Middle frontal gyrus (tissue), 1 donor: ENCODE data around the gene RARRES2.

Experiments used
- DNase-seq: peaks from one replicate; pipeline ENCODE4 v3.0.0-alpha.2; 2015; ENCODE audit warnings: low spot score; ENCODE audit errors: extremely low spot score

The RARRES2 gene

GRCh38 chr7:150338166-150338829 lies 3.1 kb downstream of the RARRES2 start:
- DNase-seq = no peak

DNA sequence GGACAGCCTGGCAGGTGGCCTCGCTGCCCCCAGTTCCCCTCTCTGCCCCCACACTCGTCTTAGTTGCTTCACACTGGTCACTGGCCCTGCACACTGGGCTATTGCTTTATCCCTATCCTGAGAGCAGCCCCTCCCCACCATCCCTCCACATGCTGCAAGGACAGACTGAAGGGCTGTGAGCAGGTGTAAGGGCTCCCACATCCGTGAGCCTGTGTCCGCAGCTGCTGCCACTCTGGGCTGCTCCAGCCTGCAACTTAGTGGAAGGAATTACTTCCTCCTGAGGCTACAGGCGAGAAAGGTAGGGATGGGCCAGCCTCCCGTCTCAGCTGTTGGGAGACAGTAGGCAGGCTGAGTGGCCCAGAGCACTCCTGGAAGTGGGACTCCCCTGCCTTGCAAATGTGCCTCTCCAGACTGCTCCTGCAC lies 3.8 kb downstream of the RARRES2 start:
- DNase-seq = no peak

DNA sequence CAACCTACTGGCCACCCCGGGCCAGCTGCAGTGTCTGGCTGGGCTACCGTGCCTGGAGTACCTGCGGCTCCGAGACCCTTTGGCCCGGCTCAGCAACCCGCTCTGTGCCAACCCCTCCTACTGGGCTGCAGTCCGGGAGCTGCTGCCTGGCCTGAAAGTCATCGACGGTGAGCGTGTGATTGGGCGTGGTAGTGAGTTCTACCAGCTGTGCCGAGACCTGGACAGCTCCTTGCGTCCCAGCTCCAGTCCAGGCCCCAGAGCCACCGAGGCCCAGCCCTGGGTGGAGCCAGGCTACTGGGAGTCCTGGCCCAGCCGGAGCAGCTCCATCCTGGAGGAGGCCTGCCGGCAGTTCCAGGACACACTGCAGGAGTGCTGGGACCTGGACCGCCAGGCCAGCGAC lies 4.2 kb downstream of the RARRES2 start:
- no peak for DNase-seq

DNA sequence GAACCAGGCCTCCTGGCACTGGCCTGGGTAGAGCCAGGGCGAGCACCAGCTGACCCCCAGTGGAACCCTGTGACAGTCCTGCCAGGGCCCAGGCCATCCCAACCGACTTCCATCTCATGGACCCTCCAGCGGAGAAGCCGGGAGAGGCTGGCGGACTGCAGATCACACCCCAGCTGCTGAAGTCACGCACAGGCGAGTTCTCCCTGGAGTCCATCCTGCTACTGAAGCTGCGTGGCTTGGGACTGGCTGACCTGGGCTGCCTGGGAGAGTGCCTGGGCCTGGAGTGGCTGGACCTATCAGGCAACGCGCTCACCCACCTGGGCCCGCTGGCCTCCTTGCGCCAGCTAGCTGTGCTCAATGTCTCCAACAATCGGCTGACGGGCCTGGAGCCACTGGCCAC lies 4.7 kb downstream of the RARRES2 start:
- no peak for DNase-seq

DNA sequence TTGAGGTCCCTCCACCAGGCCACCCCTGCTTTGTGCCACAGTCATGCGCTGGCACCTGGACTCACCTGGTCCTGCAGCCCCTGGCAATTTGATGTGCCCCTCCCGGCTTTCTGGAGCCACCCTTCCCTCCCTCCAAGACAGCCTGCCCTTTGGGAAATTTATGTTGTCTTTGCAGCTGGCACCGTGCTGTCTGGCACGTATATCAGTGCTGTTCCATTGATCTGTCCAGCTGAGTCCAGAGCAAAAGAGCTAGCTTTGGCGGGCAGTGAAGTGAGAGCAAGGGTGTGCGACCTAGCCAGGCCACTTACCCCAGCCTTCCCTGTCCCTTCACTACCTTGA lies 5.7 kb downstream of the RARRES2 start:
- no peak for DNase-seq

- DNase-seq = no peak
Observed at GRCh38 chr7:150335108-150335773, 6.2 kb downstream of the RARRES2 start.

DNA sequence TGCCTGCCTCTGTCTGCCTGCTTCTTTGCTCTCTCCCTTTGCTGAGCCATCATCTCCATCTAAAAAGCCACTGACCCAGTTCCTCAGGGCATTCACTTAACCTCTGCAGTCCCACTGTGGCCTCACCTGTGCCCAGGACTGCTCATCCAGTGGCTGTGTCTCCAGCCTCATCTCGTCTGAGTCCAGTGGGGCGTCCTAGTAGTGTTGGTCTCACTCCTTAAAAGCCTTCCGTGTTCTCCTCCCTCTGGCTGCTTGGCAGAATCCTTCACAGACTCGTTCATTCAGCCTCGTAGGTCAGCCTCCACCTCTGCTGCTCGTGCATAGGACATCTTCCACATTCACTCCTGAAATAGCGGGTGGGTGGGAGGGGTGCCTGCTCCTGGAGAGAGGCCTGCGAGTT lies 7.3 kb downstream of the RARRES2 start:
- no peak for DNase-seq

DNA sequence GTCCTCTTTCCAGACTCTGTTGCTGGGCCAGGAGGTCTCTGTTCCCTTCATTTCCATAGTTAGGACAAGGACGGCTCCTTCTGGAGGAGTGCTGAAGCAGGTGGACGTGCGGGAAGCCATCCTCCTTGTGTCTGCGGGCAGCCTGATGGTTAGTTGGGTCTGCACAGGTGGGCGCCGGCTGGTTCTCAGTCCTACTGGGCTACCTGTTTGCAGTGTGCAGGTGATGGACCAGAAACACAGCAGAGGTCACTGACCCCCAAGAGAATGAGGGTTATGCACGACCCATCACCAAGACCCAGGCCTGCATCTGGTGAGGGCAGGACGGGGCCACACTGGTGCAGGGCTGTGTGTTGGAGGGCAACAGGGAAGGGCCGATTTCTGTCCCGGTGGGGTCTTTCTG lies 7.8 kb downstream of the RARRES2 start:
- no peak for DNase-seq

DNA sequence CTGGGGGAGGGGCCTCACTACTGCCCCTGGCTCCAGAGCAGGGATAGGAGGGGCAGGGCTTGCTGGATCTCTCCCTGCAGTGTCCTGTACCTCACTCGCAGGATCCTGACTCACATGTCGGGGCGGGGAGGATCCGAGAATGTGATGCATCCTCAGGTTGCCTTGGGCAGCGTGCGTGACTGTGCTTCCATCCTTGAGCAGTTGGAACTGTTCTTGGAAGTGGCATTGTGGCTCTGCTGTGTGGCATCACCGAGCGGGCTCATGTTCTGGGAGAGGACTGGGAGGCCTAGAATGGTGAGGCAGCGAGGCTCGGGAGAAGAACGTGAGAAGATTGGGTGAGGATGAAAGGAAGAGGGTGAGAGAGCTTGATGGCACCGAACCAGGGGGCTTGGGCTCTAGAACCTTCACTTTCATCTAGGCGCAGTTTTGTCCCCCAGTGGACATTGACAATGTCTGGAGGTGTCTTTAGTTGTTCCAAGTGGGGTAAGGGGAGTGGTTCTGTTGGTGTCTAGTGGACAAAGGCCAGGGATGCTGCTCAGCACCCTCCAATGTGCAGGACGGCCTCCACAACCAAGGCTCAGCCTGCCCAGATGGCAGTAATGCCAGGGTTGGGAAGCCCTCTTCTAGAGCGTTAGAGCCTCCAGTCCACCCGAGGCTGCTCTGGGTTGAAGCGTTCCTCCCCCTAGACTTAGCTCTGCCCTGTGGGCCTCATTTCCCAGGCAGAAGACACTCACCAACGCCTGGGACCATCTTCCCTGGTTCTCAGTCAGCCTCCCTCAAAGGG lies 8.4 kb downstream of the RARRES2 start:
- no peak for DNase-seq

DNA sequence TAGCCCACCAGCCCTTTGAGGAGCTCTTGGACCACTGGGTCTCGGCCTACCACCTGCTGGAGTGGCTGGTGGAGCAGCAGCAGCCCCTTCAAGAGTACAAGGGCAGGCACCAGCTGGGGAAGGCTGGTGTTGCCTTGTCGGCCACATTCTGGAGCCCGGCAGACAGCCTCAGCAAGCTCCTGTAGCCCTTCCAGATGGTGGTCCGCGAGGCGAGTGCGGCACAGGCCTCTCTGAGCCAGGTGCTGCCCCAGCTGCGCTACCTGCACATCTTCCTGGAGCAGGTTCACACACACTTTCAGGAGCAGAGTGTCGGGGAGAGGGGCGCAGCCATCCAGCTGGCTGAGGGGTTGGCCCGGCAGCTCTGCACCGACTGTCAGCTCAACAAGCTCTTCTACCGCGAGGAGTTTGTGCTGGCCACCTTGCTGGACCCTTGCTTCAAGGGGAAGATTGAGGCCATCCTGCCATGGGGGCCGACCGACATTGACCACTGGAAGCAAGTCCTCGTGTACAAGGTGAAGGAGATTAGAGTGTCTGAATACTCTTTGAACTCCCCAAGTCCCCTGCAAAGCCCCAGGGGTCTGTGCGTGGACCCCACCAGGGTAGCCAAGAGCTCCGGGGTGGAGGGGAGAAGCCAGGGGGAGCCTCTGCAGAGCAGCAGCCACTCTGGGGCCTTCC lies 11.1 kb downstream of the RARRES2 start:
- DNase-seq = no peak

GRCh38 chr7:150329331-150330120 lies 11.9 kb downstream of the RARRES2 start:
- no peak for DNase-seq

- no peak for DNase-seq
Observed at GRCh38 chr7:150327308-150327707, 14.1 kb downstream of the RARRES2 start.

DNA sequence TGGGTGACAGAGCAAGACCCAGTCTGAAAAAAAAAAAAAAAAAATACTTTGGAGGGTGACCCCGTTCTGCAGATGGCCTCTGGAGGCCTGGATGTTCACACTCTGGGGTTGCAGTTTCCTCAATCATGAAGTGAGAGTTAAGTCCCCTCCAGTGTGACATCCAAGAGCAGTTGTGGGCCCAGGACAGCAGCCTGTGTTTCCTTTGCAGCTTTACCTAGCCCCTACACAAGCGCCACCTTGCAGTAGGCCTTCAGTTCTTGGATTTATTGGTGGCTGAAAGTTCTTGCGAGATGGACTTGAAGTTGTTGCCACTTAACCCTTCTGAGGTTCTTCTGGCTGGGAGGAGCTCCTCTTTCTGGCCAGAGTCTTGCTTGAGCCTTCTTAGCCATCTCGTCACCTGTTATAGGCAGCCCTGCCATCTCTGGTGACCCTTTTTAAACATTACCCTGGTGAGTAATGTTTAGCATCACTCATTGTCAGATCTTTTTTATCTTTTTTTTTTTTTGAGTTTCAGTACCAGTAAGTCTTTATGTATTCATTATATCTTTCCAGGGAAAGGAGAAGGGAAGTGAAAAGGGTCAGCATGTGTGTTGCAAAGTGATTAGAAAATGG lies 14.7 kb downstream of the RARRES2 start:
- DNase-seq = no peak

DNA sequence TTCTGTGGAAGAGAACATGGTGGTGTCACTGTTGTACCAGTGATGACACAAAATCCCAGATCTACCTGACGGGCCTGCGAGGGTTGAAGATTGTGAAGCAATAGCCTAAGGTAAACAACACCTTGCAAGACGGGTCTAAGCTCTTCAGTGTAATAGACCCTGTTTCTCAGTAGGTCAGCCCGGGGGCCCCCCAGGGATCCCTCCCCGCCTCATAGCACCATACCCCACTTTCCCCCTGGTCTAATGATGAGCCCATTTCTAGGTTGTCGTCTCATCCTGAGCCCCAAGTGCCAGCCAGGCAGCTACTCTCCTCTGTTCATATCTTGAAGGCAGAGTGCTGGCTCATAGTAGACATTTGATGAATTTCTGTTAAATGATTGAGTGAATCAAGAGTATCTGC lies 15.5 kb downstream of the RARRES2 start:
- DNase-seq = no peak

DNA sequence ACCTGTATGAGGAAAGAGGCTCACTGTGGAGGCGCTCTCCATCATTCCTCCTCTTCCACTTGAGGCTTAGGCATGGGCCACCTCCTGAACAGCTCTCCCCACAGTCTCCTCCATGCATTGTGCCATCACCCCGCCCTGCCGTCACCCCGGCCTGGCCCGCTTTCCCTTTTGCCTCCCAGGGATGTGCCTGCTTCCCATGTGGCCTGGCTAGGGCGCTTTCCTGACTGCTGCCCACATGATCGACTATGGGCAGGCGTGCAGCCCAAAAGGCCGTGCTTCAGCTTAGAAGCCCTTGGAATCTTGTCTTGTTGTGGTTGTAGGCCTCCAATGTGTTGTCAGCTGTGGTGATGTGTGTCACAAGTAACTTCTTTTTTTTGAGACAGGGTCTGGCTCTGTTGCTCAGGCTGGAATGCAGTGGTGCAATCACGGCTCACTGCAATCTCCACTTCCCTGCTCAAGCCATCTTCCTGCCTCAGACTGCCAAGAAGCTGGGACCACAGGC lies 16.3 kb downstream of the RARRES2 start:
- DNase-seq = no peak

DNA sequence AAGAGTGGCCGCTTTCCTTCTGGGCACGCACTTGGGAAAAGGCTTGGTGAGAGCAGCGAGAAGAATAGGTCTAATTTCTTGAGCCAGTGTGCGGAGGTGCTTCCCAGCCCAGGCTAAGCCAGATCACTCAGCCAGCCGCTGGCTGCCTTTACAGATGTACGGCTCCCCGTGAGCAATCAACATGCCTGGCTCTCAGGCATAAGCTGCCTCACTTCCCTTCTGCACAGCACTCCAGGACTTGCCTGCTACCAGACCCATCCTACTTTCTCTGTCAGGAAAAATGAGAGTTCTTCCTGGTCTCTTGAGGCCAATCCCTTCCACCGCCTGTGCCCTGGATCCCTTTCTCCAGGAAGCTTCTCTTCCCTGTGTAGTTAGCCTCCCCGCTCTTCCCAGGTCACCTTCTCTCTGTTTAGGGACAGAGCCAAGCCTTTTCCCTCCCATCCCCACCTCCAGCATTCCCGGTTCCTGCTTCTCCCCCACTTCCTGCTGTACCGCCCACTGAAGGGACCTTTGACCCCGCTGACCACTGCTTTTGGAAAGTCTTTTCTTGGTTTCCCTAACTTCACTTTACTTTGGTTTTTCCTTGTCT lies 17.0 kb downstream of the RARRES2 start:
- DNase-seq = no peak

GRCh38 chr7:150323682-150324372 lies 17.6 kb downstream of the RARRES2 start:
- no peak for DNase-seq

GRCh38 chr7:150322833-150323681 lies 18.4 kb downstream of the RARRES2 start, which contains the start of the genes ACTR3C and LRRC61:
ACTR3C (minus strand) TSS chr7:150323545; CDS start chr7:150295296, 28,249 bp downstream.
LRRC61 (plus strand) TSS chr7:150323355; CDS start chr7:150336862, 13,507 bp downstream.
- DNase-seq = no peak
